Measurements from ENCODE around the gene ANKRD39. TPM values are rescaled to one million over a fixed set of nuclear protein-coding genes. Genes with fewer than 3 reads are reported as not detected.
A peak's percentile ranks its signal among the peaks of the same experiment; 100 is the strongest.

The ANKRD39 gene
- total RNA-seq, 1 experiment from 2014 or later: 29.4 TPM

GRCh38 chr2:96859099-96859649 is 1.4 kb upstream of the ANKRD39 start:
- intact Hi-C loops (cut with micrococcal nuclease): loop anchor here (5.0 kb wide), 2 partner anchors 58 to 97 kb away; partner anchors contain the start of gene CNNM4
- H3K27me3 ChIP-seq (ENCODE audit: low read length): no peaks in the 10 kb centered on the region
- no peaks in the 10 kb centered on the region for H3K9me3 ChIP-seq (ENCODE audit: low read length)
- no peak overlapping the region for H3K4me3 ChIP-seq (ENCODE audit: low read length)
- TF ChIP-seq EZH2 (IDR thresholded peaks at IDR 0.05; ENCODE audit: low read length, unreplicated experiment) (no peak), EZH2phosphoT487 (IDR thresholded peaks at IDR 0.05; ENCODE audit: borderline replicate concordance, low read length) (no peak)
- TF ChIP-seq, protein P1, sequence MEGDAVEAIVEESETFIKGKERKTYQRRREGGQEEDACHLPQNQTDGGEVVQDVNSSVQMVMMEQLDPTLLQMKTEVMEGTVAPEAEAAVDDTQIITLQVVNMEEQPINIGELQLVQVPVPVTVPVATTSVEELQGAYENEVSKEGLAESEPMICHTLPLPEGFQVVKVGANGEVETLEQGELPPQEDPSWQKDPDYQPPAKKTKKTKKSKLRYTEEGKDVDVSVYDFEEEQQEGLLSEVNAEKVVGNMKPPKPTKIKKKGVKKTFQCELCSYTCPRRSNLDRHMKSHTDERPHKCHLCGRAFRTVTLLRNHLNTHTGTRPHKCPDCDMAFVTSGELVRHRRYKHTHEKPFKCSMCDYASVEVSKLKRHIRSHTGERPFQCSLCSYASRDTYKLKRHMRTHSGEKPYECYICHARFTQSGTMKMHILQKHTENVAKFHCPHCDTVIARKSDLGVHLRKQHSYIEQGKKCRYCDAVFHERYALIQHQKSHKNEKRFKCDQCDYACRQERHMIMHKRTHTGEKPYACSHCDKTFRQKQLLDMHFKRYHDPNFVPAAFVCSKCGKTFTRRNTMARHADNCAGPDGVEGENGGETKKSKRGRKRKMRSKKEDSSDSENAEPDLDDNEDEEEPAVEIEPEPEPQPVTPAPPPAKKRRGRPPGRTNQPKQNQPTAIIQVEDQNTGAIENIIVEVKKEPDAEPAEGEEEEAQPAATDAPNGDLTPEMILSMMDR (conservative IDR thresholded peaks at IDR 0.05; ENCODE audit: low read depth, low read length): no peak
- peaks cover 34% of the 10 kb centered on the region for H3K79me2 ChIP-seq (ENCODE audit: low read length)
- H3F3A ChIP-seq (ENCODE audit: low read length, unreplicated experiment): no peaks in the 10 kb centered on the region
- no peak overlapping the region for H2AFZ ChIP-seq (ENCODE audit: low read length)
- DNase-seq (no peak), ATAC-seq (no peak)
- peaks cover 9% of the 10 kb centered on the region; the same call in 1 of the 2 replicates for H3K36me3 ChIP-seq (ENCODE audit: low read depth, low read length)
- no peak overlapping the region for H3K27ac ChIP-seq (ENCODE audit: low read length)
- BruUV-seq (replicated peaks): no TSS peak
- ChIA-PET POLR2A (ENCODE audit: unreplicated experiment) (no interaction called here), CTCF (interaction anchor here (1.8 to 2.5 kb wide), 2 partner anchors 9 to 92 kb away, joined by 12 to 18 read pairs; no protein-coding TSS in a partner anchor)
- 0 out of 2 replicates have a peak, but pooled peaks cover 4% of the 10 kb centered on the region for H4K20me1 ChIP-seq (ENCODE audit: low read length)
- peaks cover 11% of the 10 kb centered on the region for H3K4me1 ChIP-seq (ENCODE audit: insufficient read depth, low read length)
- no peak overlapping the region for H3K9ac ChIP-seq (ENCODE audit: low read length)
- no peaks in the 10 kb centered on the region for H3K9me2 ChIP-seq (replicated peaks; ENCODE audit: low read length)
- no peak overlapping the region for H3K4me2 ChIP-seq (ENCODE audit: low read length)

- peaks cover 11% of the 10 kb centered on the region for H3K4me1 ChIP-seq (ENCODE audit: insufficient read depth, low read length)
- H3K36me3 ChIP-seq (ENCODE audit: low read depth, low read length): no peaks in the 10 kb centered on the region; the same call in 1 of the 2 replicates
- intact Hi-C loops (cut with micrococcal nuclease): loop anchor here (5.0 kb wide), 2 partner anchors 60 to 95 kb away; partner anchors contain the start of gene CNNM4
- H3K9me2 ChIP-seq (replicated peaks; ENCODE audit: low read length): no peaks in the 10 kb centered on the region
- POLR2A ChIA-PET (ENCODE audit: unreplicated experiment): no interaction called here
- no peaks in the 10 kb centered on the region for H3K9me3 ChIP-seq (ENCODE audit: low read length)
- H3K27me3 ChIP-seq (ENCODE audit: low read length): no peaks in the 10 kb centered on the region
- peaks cover 36% of the 10 kb centered on the region for H3K79me2 ChIP-seq (ENCODE audit: low read length)
- TF ChIP-seq EZH2 (IDR thresholded peaks at IDR 0.05; ENCODE audit: low read length, unreplicated experiment): no peak
- TF ChIP-seq, protein P1 (conservative IDR thresholded peaks at IDR 0.05; ENCODE audit: low read depth, low read length): no peak
- TF ChIP-seq EZH2phosphoT487 (IDR thresholded peaks at IDR 0.05; ENCODE audit: borderline replicate concordance, low read length): no peak
- no peaks in the 10 kb centered on the region for H3F3A ChIP-seq (ENCODE audit: low read length, unreplicated experiment)
- H3K27ac ChIP-seq (ENCODE audit: low read length): no peak overlapping the region; the same call in 1 of the 2 replicates
- H3K4me3 ChIP-seq (ENCODE audit: low read length): peak overlapping the region; percentile 73
- BruUV-seq (replicated peaks): no TSS peak
- H4K20me1 ChIP-seq (ENCODE audit: low read length): 0 out of 2 replicates have a peak, but pooled peaks cover 4% of the 10 kb centered on the region
- H3K4me2 ChIP-seq (ENCODE audit: low read length): peak overlapping the region; percentile 88
- CTCF ChIA-PET: interaction anchor here (0.6 to 2.5 kb wide), 12 partner anchors 11 to 332 kb away, joined by 3 to 18 read pairs (median 5); partner anchors contain the start of gene ANKRD36
- peak overlapping the region; percentile 79 for H3K9ac ChIP-seq (ENCODE audit: low read length)
- peak; percentile 48 for DNase-seq
- peak; percentile 14 for ATAC-seq
- H2AFZ ChIP-seq (ENCODE audit: low read length): peak overlapping the region; percentile 77
These were observed 795 bp downstream of the ANKRD39 start for GRCh38 chr2:96856776-96857666.

Measured in PC-3 (cell line).